K562 (cell line): Measurements from ENCODE around the gene NACA. TPM values are rescaled to one million over a fixed set of nuclear protein-coding genes. Genes with fewer than 3 reads are reported as not detected.
"Not testable (repeated sequence)": the region's sequence is repeated elsewhere in the genome, so short reads cannot be mapped to it uniquely, and the experiment has no call there.

Experiments used
- ATAC-seq: fragments of 200-7000 bp; cut with Tn5 transposase; 3 replicates; pipeline ENCODE4 v1.9.1; 2020; ENCODE audit warnings: moderate library complexity
- BruUV-seq: library from RNA; stranded (reverse); fragments of 400-500 nt; replicated peaks from 2 replicates; lab custom pipeline; 2021; lab: Mats Ljungman, UMichigan
- CTCF ChIA-PET: fragments of 300-600 bp; formaldehyde crosslinking; extraction: SDS; loops from one replicate; lab custom pipeline; 2021; ENCODE audit warnings: low intra/inter-chr PET ratio; lab: Yijun Ruan, JAX
- POLR2A ChIA-PET: fragments of 300-600, 350-650 bp; sonication (Branson Sonifier 250); formaldehyde crosslinking; extraction: SDS; loops from one replicate; lab custom pipeline; 2021; ENCODE audit warnings: antibody characterized with exemption, inconsistent platforms; lab: Yijun Ruan, JAX
- DNase-seq, 4 experiments: peaks; one replicate each; pipeline versions ENCODE4 v3.0.0 to v3.0.0-alpha.2; 2011 to 2018; ENCODE audit warnings: low spot score in 3 of 4, mixed read lengths in 3 of 4; ENCODE audit errors: extremely low read depth in 1 of 4
- FAIRE-seq: peaks from 2 replicates; lab custom pipeline; 2011; peaks lifted over from hg19 to GRCh38; lab: Jason Lieb, UNC
- H2AFZ ChIP-seq: 2 replicates; pipeline ENCODE4 v1.6.0; 2011; ENCODE audit warnings: low read depth, low read length, control low read depth, inconsistent platforms
- H3K27ac ChIP-seq: fragments of 200-600 bp; 3 replicates; pipeline ENCODE4 v1.8.0; 2011; ENCODE audit warnings: low read depth, mild to moderate bottlenecking, control low read depth, inconsistent platforms, low read length, moderate library complexity, mixed read lengths; ENCODE audit errors: extremely low read depth
- H3K27me3 ChIP-seq, 2 experiments: fragments of 300-600 bp in 1 of 2; 2 replicates in 1 of 2; 3 replicates in 1 of 2; pipeline versions ENCODE4 v1.6.0 to v1.8.0; 2011; ENCODE audit warnings: inconsistent platforms in 2 of 2, low read length in 2 of 2, mild to moderate bottlenecking in 1 of 2, mixed read lengths in 1 of 2, moderate library complexity in 1 of 2; ENCODE audit not compliant: control insufficient read depth in 2 of 2, insufficient read depth in 2 of 2
- H3K36me3 ChIP-seq: fragments of 300-600 bp; 3 replicates; pipeline ENCODE4 v1.8.0; 2011; ENCODE audit warnings: mild to moderate bottlenecking, low read length, inconsistent platforms; ENCODE audit not compliant: control insufficient read depth, insufficient read depth
- H3K4me1 ChIP-seq, 2 experiments: fragments of 200-600 bp in 1 of 2; replicated peaks in 1 of 2; 2 replicates in 1 of 2; 3 replicates in 1 of 2; pipeline versions ENCODE4 v1.5.1 to v1.8.0; 2011; ENCODE audit warnings: inconsistent platforms in 2 of 2, low read length in 2 of 2, mild to moderate bottlenecking in 1 of 2, mixed read lengths in 1 of 2, moderate library complexity in 1 of 2; ENCODE audit not compliant: control insufficient read depth in 2 of 2, insufficient read depth in 2 of 2
- H3K4me2 ChIP-seq: 2 replicates; pipeline ENCODE4 v1.6.1; 2011; ENCODE audit warnings: low read length, control low read depth, inconsistent platforms, mixed read lengths; ENCODE audit not compliant: insufficient read depth
- H3K4me3 ChIP-seq: fragments of 200-600 bp; sonication (generic), shearing (Covaris generic); 2 replicates; pipeline ENCODE4 v1.5.1; 2016; ENCODE audit warnings: control low read depth, inconsistent platforms
- H3K79me2 ChIP-seq: fragments of 200-600 bp; 3 replicates; pipeline ENCODE4 v1.8.0; 2011; ENCODE audit warnings: low read length, inconsistent platforms; ENCODE audit not compliant: control insufficient read depth, insufficient read depth
- H3K9ac ChIP-seq, 2 experiments: 2 replicates each; pipeline versions ENCODE4 v1.6.0 to v1.6.1; 2011; ENCODE audit warnings: low read depth in 2 of 2, low read length in 2 of 2, control low read depth in 1 of 2, inconsistent platforms in 1 of 2, mild to moderate bottlenecking in 1 of 2, mixed read lengths in 1 of 2; ENCODE audit not compliant: insufficient read depth in 1 of 2
- H3K9me1 ChIP-seq: one replicate; pipeline ENCODE4 v1.6.0; 2011; ENCODE audit warnings: inconsistent platforms, mild to moderate bottlenecking, low read length, moderate library complexity; ENCODE audit not compliant: control insufficient read depth, insufficient read depth
- H3K9me3 ChIP-seq: replicated peaks from 2 replicates; pipeline ENCODE4 v1.5.1; 2011; ENCODE audit warnings: low read depth, low read length, inconsistent platforms; ENCODE audit not compliant: control insufficient read depth, insufficient read depth
- H4K20me1 ChIP-seq: replicated peaks from 2 replicates; pipeline ENCODE4 v1.6.1; 2011; ENCODE audit warnings: low read length, inconsistent platforms, mixed read lengths; ENCODE audit not compliant: control insufficient read depth, insufficient read depth
- BCL6 ChIP-seq: fragments of 250-450 bp; sonication (Bioruptor Pico); IDR thresholded peaks from 2 replicates; pipeline ENCODE4 v1.4.0; 2020
- CBX1 ChIP-seq: sonication (generic); IDR thresholded peaks from 2 replicates; pipeline ENCODE4 v1.6.1; 2016; ENCODE audit warnings: antibody characterized with exemption, low read depth, mild to moderate bottlenecking
- EWSR1 ChIP-seq: fragments of 450-650 bp; IDR thresholded peaks from 2 replicates; pipeline ENCODE4 v1.6.1; 2018; ENCODE audit warnings: borderline replicate concordance, mild to moderate bottlenecking, low read depth, moderate library complexity; ENCODE audit not compliant: partially characterized antibody
- PHF21A ChIP-seq: fragments of 450-650 bp; IDR thresholded peaks from 2 replicates; pipeline ENCODE4 v1.6.1; 2017; ENCODE audit warnings: low read depth, borderline replicate concordance
- POLR2H ChIP-seq: IDR thresholded peaks from 2 replicates; pipeline ENCODE4 v1.6.1; 2016; ENCODE audit warnings: missing genetic modification characterization, low read depth, mild to moderate bottlenecking, control low read depth, missing compliant biosample characterization, moderate library complexity
- RFX1 ChIP-seq: fragments of 450-650 bp; IDR thresholded peaks from 2 replicates; pipeline ENCODE4 v1.6.1; 2016; ENCODE audit warnings: mild to moderate bottlenecking, moderate library complexity
- RUNX1 ChIP-seq: sonication (generic); IDR thresholded peaks from 2 replicates; pipeline ENCODE4 v1.6.1; 2016; ENCODE audit warnings: antibody characterized with exemption, low read depth
- TEAD2 ChIP-seq: fragments of 450-650 bp; IDR thresholded peaks from 2 replicates; pipeline ENCODE4 v1.6.1; 2016; ENCODE audit warnings: missing genetic modification characterization, control low read depth, missing compliant biosample characterization
- TGIF2 ChIP-seq: sonication (generic); formaldehyde crosslinking; IDR thresholded peaks from 2 replicates; pipeline ENCODE4 v1.8.1; 2022; ENCODE audit warnings: mild to moderate bottlenecking, missing genetic modification reagents, moderate library complexity
- ZC3H4 ChIP-seq: sonication (generic); formaldehyde crosslinking; IDR thresholded peaks from 2 replicates; pipeline ENCODE4 v1.9.0; 2021; ENCODE audit warnings: missing genetic modification reagents, borderline replicate concordance
- ZNF780A ChIP-seq: fragments of 250-450 bp; sonication (Bioruptor Pico); IDR thresholded peaks from 2 replicates; pipeline ENCODE4 v1.5.0; 2021; ENCODE audit warnings: mild to moderate bottlenecking
- ZNF785 ChIP-seq: fragments of 250-450 bp; sonication (Bioruptor Pico); IDR thresholded peaks from 2 replicates; pipeline ENCODE4 v1.4.0; 2020; ENCODE audit warnings: mild to moderate bottlenecking
- WGBS: fragments of 100-300 bp; shearing (Covaris generic); methylation state at CpG from one replicate; pipeline ENCODE4 v1.1.6; 2016; ENCODE audit warnings: low coverage, mixed read lengths; ENCODE audit not compliant: insufficient coverage; ENCODE audit errors: missing lambda C conversion rate; 5-methylcytosine and 5-hydroxymethylcytosine counted together
- in situ Hi-C: fragments of 300-500 bp; cut with MboI; formaldehyde crosslinking; loops from 4 replicates; pipeline ENCODE4 v1.15.0; 2018; ENCODE audit warnings: inconsistent platforms, mixed read lengths
- intact Hi-C: fragments of 100-400 bp; cut with micrococcal nuclease; formaldehyde crosslinking; loops from 2 replicates; pipeline ENCODE4 v1.14.2; 2022
- polyA plus RNA-seq, 8 experiments: library from polyadenylated mRNA; depleted of rRNA in 4 of 8; stranded (reverse) in 5 of 8; unstranded in 3 of 8; fragments of >200 nt; fragmentation: Nextera tagmentation in 2 of 8; fragmentation: Illumina TruSeq in 1 of 8; extraction: Ambion mirVana in 2 of 8; extraction: Trizol in 1 of 8; gene quantifications; 2 replicates each; pipeline versions ENCODE4 v1.2.1 to v1.2.3, GENCODE V29; 2011 to 2014; ENCODE audit warnings: inconsistent platforms in 1 of 8, missing spikeins in 1 of 8
- total RNA-seq, 7 experiments: library from RNA; depleted of rRNA in 6 of 7; stranded (reverse); fragments of >200 nt in 6 of 7; fragmentation: Illumina TruSeq in 2 of 7; extraction: Trizol in 2 of 7; gene quantifications; 2 replicates each; pipeline versions ENCODE4 v1.2.1 to v1.2.3, GENCODE V29; 2011 to 2021; ENCODE audit warnings: low replicate concordance in 1 of 7
- TF ChIP-seq, protein P1 (sequence below): fragments of 450-650 bp; IDR thresholded peaks from 2 replicates; pipeline ENCODE4 v1.6.1; 2018; ENCODE audit warnings: mild to moderate bottlenecking, low read depth; ENCODE audit not compliant: partially characterized antibody
- TF ChIP-seq, protein P2 (sequence below): fragments of 450-650 bp; IDR thresholded peaks from 2 replicates; pipeline ENCODE4 v1.6.1; 2016; ENCODE audit warnings: borderline replicate concordance
- TF ChIP-seq, protein P3 (sequence below): fragments of 250-450 bp; sonication (Bioruptor Pico); IDR thresholded peaks from 2 replicates; pipeline ENCODE4 v1.5.1; 2021; ENCODE audit warnings: mild to moderate bottlenecking
- TF ChIP-seq, protein P4 (sequence below): fragments of 450-650 bp; IDR thresholded peaks from 2 replicates; pipeline ENCODE4 v1.6.1; 2016; ENCODE audit warnings: antibody characterized with exemption

NACA gene
- total and polyA plus RNA-seq, 9 of the 15 experiments (the other 6 are each of a cell fraction or from before 2014, with no cell fraction given) = 1,030 to 2,416 (median 1,645) TPM

DNA sequence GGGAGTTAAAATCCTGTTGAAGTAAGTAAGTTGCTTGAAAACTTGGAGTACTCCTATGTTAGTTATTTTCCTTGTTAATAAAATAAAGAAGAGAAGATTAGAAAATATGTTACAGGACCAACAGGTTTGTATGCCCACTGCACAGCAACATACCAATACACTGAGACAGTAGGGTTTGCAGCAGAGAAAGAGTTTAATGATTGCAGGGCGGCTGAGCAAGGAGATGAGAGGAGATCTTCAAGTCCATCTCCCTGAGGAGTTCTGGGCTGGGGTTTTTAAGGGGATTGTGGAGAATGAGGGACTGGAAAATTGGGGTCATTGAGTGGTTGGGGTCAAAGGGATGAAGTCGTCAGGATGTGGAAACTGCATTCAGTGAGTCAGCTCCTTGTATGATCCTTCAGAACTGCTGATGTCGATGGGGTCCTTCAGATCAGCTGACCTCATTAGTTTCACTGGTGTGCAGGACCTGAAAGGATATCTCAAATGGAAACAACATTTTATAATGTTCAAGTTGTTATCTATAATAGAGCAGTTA is 33.7 kb upstream of the NACA start (continued):
- TF ChIP-seq ZC3H4 (CRISPR knock-in tag) (no peak), RUNX1 (no peak), ZNF785 (CRISPR knock-in tag) (no peak), EWSR1 (no peak), CBX1 (peak; percentile 86; the same call in 1 of the 2 replicates), TEAD2 (tag) (no peak), TGIF2 (CRISPR knock-in tag) (no peak), PHF21A (no peak), RFX1 (no peak), BCL6 (CRISPR knock-in tag) (no peak), POLR2H (tag) (no peak), ZNF780A (CRISPR knock-in tag) (no peak)
- TF ChIP-seq, protein P1, sequence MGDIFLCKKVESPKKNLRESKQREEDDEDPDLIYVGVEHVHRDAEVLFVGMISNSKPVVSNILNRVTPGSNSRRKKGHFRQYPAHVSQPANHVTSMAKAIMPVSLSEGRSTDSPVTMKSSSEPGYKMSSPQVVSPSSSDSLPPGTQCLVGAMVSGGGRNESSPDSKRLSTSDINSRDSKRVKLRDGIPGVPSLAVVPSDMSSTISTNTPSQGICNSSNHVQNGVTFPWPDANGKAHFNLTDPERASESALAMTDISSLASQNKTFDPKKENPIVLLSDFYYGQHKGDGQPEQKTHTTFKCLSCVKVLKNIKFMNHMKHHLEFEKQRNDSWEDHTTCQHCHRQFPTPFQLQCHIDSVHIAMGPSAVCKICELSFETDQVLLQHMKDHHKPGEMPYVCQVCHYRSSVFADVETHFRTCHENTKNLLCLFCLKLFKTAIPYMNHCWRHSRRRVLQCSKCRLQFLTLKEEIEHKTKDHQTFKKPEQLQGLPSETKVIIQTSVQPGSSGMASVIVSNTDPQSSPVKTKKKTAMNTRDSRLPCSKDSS = peak; percentile 72
- TF ChIP-seq, protein P2, sequence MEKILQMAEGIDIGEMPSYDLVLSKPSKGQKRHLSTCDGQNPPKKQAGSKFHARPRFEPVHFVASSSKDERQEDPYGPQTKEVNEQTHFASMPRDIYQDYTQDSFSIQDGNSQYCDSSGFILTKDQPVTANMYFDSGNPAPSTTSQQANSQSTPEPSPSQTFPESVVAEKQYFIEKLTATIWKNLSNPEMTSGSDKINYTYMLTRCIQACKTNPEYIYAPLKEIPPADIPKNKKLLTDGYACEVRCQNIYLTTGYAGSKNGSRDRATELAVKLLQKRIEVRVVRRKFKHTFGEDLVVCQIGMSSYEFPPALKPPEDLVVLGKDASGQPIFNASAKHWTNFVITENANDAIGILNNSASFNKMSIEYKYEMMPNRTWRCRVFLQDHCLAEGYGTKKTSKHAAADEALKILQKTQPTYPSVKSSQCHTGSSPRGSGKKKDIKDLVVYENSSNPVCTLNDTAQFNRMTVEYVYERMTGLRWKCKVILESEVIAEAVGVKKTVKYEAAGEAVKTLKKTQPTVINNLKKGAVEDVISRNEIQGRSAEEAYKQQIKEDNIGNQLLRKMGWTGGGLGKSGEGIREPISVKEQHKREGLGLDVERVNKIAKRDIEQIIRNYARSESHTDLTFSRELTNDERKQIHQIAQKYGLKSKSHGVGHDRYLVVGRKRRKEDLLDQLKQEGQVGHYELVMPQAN = no peak
- TF ChIP-seq, protein P3, sequence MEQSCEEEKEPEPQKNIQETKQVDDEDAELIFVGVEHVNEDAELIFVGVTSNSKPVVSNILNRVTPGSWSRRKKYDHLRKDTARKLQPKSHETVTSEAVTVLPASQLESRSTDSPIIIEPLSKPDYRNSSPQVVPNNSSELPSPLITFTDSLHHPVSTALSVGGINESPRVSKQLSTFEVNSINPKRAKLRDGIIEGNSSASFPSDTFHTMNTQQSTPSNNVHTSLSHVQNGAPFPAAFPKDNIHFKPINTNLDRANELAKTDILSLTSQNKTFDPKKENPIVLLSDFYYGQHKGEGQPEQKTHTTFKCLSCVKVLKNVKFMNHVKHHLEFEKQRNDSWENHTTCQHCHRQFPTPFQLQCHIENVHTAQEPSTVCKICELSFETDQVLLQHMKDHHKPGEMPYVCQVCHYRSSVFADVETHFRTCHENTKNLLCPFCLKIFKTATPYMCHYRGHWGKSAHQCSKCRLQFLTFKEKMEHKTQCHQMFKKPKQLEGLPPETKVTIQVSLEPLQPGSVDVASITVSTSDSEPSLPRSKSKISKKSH (CRISPR knock-in tag) = no peak
- TF ChIP-seq, protein P4, sequence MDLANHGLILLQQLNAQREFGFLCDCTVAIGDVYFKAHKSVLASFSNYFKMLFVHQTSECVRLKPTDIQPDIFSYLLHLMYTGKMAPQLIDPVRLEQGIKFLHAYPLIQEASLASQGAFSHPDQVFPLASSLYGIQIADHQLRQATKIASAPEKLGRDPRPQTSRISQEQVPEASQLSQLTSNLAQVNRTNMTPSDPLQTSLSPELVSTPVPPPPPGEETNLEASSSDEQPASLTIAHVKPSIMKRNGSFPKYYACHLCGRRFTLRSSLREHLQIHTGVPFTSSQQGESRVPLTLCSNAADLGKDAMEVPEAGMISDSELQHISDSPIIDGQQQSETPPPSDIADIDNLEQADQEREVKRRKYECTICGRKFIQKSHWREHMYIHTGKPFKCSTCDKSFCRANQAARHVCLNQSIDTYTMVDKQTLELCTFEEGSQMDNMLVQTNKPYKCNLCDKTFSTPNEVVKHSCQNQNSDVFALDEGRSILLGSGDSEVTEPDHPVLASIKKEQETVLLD = no peak

DNA sequence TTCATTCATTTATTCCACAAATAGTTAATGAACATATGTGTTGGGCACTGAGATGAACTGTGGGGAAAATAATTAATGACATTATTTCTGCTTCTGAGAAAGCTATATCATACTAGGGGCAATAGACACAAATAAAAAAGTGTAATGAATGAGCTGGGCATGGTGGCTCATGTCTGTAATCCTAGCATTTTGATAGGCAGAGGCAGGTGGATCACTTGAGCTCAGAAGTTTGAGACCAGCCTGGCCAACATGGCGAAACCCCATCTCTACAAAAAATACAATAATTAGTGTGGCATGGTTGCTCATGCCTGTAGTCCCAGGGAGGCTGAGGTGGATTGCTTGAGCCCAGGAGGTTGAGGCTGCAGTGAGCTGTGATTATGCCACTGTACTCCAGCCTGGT is 32.9 kb upstream of the NACA start:
- not testable (repeated sequence) for ATAC-seq
- in situ Hi-C loops = loop anchor here (5.0 to 10.0 kb wide), 3 partner anchors 244 to 427 kb away; no protein-coding TSS in a partner anchor

More for the DNA sequence above, 32.9 kb upstream of the NACA start:
- not testable (repeated sequence) for H2AFZ ChIP-seq, FAIRE-seq, H3K27me3 ChIP-seq, H3K4me3 ChIP-seq, H4K20me1 ChIP-seq, H3K9me1 ChIP-seq, H3K9ac ChIP-seq, H3K79me2 ChIP-seq, DNase-seq, H3K4me2 ChIP-seq, H3K9me3 ChIP-seq, BruUV-seq, H3K27ac ChIP-seq, H3K36me3 ChIP-seq, H3K4me1 ChIP-seq
- ChIA-PET POLR2A (interaction anchor here (0.9 kb wide), 1 partner anchor 244 kb away, joined by 7 read pairs; no protein-coding TSS in a partner anchor), CTCF (interaction anchor here (0.6 to 2.3 kb wide), 5 partner anchors 83 to 248 kb away, joined by 3 to 10 read pairs (median 4); partner anchors contain the start of gene ZBTB39)
- whole genome bisulfite sequencing = 78% methylated on average over 1 of the region's 1 CpG
- intact Hi-C loops = loop anchor here (1.0 to 5.0 kb wide), 3 partner anchors 79 to 243 kb away; no protein-coding TSS in a partner anchor
